Activated CD4-positive, alpha-beta T cell treated with anti-CD3 and anti-CD28 coated beads for 24 hours (primary cell): ENCODE measurements around the gene NRROS.

Source experiments
- DNase-seq, 2 donors: peaks; one replicate each; pipeline ENCODE4 v3.0.0-alpha.2; 2020; ENCODE audit warnings: low read depth in 2 of 2

The NRROS gene

GRCh38 chr3:196684548-196685407 lies 45.3 kb downstream of the NRROS start:
- peak in 1 of 2 donors; percentile 60 for DNase-seq

- DNase-seq: no peak
Observed at GRCh38 chr3:196686436-196686835, 46.9 kb downstream of the NRROS start.

- DNase-seq: no peak
Observed at GRCh38 chr3:196688349-196688748, 48.9 kb downstream of the NRROS start.

GRCh38 chr3:196689941-196690660 lies 50.6 kb downstream of the NRROS start:
- DNase-seq: no peak

- DNase-seq: no peak
Observed at GRCh38 chr3:196691386-196691785, 51.9 kb downstream of the NRROS start.

GRCh38 chr3:196694202-196694638 lies 54.7 kb downstream of the NRROS start:
- peak in 1 of 2 donors; percentile 4 for DNase-seq

GRCh38 chr3:196694941-196695848 lies 55.7 kb downstream of the NRROS start:
- DNase-seq: peak in 1 of 2 donors; percentile 8

- DNase-seq: no peak
Observed at GRCh38 chr3:196695849-196696226, 56.3 kb downstream of the NRROS start.

GRCh38 chr3:196697270-196697669 lies 57.8 kb downstream of the NRROS start:
- no peak for DNase-seq

- DNase-seq: no peak
Observed at GRCh38 chr3:196699749-196700148, 60.3 kb downstream of the NRROS start.

GRCh38 chr3:196700801-196701200 lies 61.3 kb downstream of the NRROS start:
- no peak for DNase-seq

- no peak for DNase-seq
Observed at GRCh38 chr3:196706327-196706726, 66.8 kb downstream of the NRROS start.

- DNase-seq: no peak
Observed at GRCh38 chr3:196706731-196707130, 67.2 kb downstream of the NRROS start.

- no peak for DNase-seq
Observed at GRCh38 chr3:196707566-196707965, 68.1 kb downstream of the NRROS start.

GRCh38 chr3:196708467-196708866 lies 69.0 kb downstream of the NRROS start:
- no peak for DNase-seq
